Activated naive CD8-positive, alpha-beta T cell treated with anti-CD3 and anti-CD28 coated beads for 36 hours (primary cell): ENCODE data around the gene CDT1. TPM values are rescaled to one million over a fixed set of nuclear protein-coding genes. Genes with fewer than 3 reads are reported as not detected.
"Not testable (repeated sequence)": the region's sequence is repeated elsewhere in the genome, so short reads cannot be mapped to it uniquely, and the experiment has no call there.

ENCODE experiments used
- DNase-seq: peaks from one replicate; pipeline ENCODE4 v3.0.0; 2021
- H3K27ac Mint-ChIP-seq: one replicate; pipeline ENCODE4 v1.8.0; 2022; ENCODE audit warnings: mild to moderate bottlenecking, moderate library complexity, mixed read lengths
- H3K27me3 Mint-ChIP-seq: one replicate; pipeline ENCODE4 v1.8.0; 2022; ENCODE audit warnings: mild to moderate bottlenecking, mixed read lengths
- H3K36me3 Mint-ChIP-seq: one replicate; pipeline ENCODE4 v1.8.0; 2021; ENCODE audit warnings: mild to moderate bottlenecking, mixed read lengths
- H3K4me1 Mint-ChIP-seq: one replicate; pipeline ENCODE4 v1.8.0; 2021; ENCODE audit warnings: mixed read lengths
- H3K4me3 Mint-ChIP-seq: one replicate; pipeline ENCODE4 v1.8.0; 2022; ENCODE audit warnings: mild to moderate bottlenecking, moderate library complexity, mixed read lengths
- H3K9me3 Mint-ChIP-seq: one replicate; pipeline ENCODE4 v1.8.0; 2022; ENCODE audit warnings: mixed read lengths
- total RNA-seq, 2 experiments: library from RNA; stranded (reverse); gene quantifications; one replicate each; pipeline ENCODE4 v1.2.3, GENCODE V29; 2021

CDT1 gene
- total RNA-seq, 2 experiments from 2014 or later, result 156 to 158 TPM

DNA sequence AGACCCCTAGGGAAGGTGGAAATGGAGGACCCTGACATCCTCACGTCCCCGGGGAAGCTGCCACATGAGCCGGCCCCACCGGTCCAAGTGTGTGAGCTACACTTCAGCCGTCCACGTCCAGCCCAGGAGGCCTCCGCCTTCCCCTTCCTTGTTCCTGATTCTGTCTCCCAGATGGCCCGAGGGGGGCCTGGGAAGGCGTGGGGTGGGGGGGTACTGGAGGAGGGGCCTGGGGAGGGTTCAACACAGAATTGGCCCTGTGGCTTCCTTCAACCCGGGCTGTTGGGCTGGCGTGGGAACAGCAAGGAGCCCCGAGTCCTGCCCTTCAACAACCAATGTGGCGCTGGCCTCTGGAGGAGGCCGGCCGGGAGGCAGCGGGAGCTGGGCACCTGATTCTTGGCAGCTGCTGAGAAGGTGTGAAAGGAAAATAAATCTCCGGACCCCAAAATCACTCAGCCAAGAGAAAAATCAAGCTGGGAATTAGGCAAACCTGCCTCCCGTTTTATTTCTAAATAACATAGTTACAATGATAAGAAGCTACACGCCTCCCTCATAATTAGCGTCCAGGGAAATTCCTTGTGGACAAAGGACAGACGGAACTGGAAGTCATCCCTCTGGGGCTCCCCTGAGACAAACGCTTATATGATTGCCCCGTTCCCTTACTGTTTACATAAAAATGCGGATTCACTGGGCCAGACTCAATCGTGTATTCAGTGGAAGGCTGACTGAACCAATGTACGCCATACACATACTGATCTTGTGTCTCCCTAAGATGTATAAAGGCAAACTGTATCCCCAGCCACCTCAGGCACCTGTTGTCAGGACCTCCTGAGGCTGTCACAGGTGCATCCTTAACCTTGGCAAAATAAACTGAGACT, 9.9 kb downstream of the CDT1 start:
- Mint-ChIP-seq H3K4me3 (peak overlapping the region; percentile 43), H3K9me3 (no peaks in the 10 kb centered on the region), H3K27ac (peak overlapping the region; percentile 8)

DNA sequence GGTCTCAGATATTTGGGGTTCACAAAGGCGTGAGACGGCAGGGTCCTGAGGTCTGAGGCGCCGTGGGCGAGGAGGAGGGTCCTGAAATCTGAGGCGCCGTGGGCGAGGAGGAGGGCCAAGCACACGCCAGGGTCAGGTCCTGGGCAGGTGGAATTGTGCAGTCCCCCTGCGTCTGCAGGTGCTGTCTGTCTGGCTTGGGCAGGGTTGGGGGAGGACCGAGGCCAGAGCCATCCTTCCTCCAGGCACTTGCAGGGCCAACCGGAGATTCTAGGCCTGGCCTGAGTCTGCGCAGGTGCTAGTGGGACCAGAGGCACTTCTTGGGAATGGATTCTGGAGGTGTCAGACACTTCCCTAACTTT, 10.5 kb downstream of the CDT1 start:
- H3K36me3 Mint-ChIP-seq, result peaks cover 15% of the 10 kb centered on the region
- no peak for DNase-seq
- H3K9me3 Mint-ChIP-seq, result no peaks in the 10 kb centered on the region
- peak overlapping the region; percentile 8 for H3K27ac Mint-ChIP-seq
- H3K4me1 Mint-ChIP-seq, result peaks cover 14% of the 10 kb centered on the region
- H3K27me3 Mint-ChIP-seq, result no peaks in the 10 kb centered on the region
- H3K4me3 Mint-ChIP-seq, result peak overlapping the region; percentile 43

More for the DNA sequence above, 9.9 kb downstream of the CDT1 start:
- Mint-ChIP-seq H3K36me3 (peaks cover 20% of the 10 kb centered on the region), H3K27me3 (no peaks in the 10 kb centered on the region), H3K4me1 (peaks cover 19% of the 10 kb centered on the region)
- DNase-seq, result no peak

DNA sequence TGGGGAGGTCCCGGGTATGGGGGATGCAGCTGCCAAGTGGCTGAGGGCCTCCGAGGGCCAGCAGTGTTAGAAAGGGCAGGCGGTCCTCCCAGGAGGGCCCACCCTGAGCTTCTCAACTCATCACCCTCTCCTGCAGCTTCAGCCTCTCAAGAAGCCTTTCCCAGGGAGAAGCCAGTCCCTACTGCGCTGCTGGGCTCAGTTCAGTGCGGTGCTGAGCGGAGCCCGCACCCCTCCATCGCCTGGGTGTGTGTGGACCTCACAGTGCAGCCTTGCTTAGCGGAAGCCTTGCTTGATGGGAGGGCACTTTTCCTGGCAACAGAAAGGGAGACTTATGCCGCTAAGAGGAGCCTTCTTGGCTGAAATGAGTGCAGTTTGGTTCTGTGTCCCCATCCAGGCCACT, 11.6 kb downstream of the CDT1 start:
- Mint-ChIP-seq H3K27ac (no peak overlapping the region), H3K36me3 (peaks cover 8% of the 10 kb centered on the region), H3K27me3 (no peaks in the 10 kb centered on the region), H3K4me1 (peaks cover 6% of the 10 kb centered on the region), H3K4me3 (no peak overlapping the region), H3K9me3 (no peaks in the 10 kb centered on the region)
- DNase-seq, result no peak

DNA sequence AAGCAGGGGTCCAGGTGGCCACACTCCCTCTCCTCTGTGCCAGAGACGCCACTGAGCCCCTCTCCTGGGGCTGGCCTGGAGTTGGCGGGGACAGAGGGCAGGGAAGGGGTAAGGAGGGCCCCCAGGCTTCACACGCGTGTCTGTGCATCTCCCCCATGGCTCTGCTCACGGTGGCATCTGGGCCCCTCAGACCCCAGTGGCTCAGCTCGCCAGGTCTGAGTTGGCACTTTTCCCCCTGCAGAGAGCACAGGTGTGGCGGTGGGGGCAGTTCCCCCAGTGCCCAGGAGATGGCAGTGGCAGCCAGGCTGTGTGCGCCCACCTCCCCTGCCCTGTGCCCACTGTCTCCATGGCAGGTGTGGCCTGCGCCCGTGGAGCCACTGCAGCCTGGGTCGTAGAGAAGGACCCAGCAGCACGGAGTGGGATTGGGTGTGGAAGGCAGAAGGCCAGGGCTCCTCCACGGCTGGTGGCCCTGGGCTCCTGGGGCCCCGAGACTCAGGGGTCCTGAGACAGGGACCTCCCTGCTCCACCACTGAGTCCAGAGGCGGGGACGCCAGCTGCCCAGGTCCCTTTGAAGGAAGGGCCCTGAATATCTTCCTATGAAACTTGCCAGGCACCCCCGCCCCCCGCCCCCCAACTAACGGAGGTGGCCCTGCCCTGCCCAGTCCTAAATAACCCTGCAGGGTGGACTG, 12.5 kb downstream of the CDT1 start:
- peak; percentile 73 for DNase-seq
- Mint-ChIP-seq H3K9me3 (no peaks in the 10 kb centered on the region), H3K4me1 (peaks cover 4% of the 10 kb centered on the region)

DNA sequence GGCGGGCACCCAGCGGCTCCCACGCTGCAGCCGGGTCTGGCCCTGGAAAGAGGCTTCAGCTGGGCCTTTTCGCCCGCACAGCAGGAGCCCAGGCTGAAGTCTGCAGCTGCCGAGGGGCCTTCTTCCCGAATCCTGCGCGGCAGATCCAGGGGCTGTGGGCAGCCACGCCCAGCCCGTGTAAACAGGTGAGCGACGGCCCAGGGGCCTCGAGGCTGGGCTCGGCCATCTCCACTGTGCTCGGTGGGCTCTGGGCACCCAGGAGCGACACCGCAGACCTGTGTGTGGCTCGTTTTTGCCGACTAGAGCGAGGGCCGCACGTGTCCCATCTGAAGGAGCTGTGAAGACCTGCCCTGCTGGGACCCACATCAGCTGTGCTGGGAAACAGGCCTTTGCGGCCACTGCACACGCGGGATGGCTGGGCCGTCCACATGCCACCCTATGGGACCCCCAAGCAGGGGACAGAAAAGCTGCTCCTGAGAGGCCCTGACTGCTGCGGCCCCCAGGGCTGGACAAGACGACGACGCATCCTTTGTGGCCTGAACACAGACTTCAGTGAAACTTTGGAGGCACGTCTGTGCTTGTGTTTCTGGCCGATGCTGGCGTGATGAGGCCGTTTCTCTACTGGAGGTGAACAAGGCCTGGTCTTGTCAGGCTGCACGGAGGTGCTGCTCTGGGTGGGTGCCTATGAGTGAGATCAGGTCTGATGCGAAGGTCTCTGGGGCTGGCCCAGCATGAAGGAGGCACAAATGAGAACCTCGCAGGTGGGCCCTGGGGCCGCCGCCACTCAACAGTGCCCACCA, 13.3 kb downstream of the CDT1 start:
- Mint-ChIP-seq H3K9me3 (no peaks in the 10 kb centered on the region), H3K4me3 (no peak overlapping the region), H3K36me3 (no peaks in the 10 kb centered on the region), H3K27ac (no peak overlapping the region), H3K27me3 (no peaks in the 10 kb centered on the region), H3K4me1 (peaks cover 4% of the 10 kb centered on the region)
- no peak for DNase-seq

More for the DNA sequence above, 12.5 kb downstream of the CDT1 start:
- no peaks in the 10 kb centered on the region for H3K27me3 Mint-ChIP-seq
- H3K36me3 Mint-ChIP-seq, result peaks cover under 1% of the 10 kb centered on the region
- H3K27ac Mint-ChIP-seq, result no peak overlapping the region
- no peak overlapping the region for H3K4me3 Mint-ChIP-seq

DNA sequence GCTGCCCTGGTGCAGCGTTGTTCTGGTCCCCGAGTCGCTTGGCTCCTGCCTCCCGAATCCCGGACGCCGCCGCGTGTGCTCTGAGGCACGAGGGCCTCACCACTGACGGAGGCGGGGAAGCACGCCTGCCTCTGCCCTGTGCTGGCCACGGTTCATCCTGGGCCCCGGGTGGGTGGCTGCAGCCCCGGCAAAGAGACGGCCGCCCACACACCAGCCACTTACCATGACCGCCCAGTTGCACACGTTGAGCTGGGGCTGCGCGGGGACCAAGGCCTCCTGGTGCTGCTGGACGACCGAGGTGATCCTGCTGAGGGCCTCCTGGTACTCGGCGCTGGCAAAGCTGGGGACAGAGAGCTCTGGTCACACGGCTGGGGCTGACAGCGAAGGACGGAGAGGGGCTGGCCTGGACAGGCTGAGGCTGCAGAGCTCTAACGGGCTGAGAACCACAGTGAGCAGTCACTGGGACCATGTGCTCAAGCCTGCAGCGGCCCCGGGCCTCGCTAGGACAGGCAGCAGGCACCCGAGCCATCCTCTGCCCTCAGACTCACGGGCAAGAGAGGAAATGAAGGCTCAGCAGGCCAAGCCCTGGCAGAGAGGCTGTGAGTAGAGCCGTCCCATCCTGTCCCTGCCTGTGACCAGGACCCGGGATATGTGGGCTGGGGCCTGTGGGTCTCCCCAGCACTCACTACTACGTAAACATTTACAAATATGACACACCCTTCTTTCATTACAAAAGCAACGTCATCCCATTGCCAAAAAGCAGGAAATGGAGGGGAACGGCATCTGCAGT, 14.4 kb downstream of the CDT1 start:
- Mint-ChIP-seq H3K4me3 (no peak overlapping the region), H3K27ac (no peak overlapping the region), H3K9me3 (no peaks in the 10 kb centered on the region), H3K27me3 (no peaks in the 10 kb centered on the region), H3K4me1 (no peaks in the 10 kb centered on the region), H3K36me3 (no peaks in the 10 kb centered on the region)
- no peak for DNase-seq

DNA sequence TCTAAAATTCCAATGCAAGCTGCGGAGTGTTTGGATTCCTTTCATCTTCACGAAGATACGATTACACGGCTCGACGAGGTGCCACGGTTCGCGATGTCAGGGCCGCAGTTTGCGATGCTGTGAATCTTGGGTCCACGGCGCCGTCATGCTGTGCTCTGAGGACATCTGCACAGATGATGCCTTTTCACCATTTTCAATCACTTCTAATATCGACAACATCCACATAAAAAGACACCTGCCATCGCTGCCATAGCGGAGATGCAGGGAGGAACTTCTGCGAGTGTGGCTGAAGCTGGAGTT, 14.9 kb downstream of the CDT1 start:
- no peak for DNase-seq
- H3K27me3 Mint-ChIP-seq, result no peaks in the 10 kb centered on the region
- H3K4me1 Mint-ChIP-seq, result no peaks in the 10 kb centered on the region
- H3K4me3 Mint-ChIP-seq, result no peak overlapping the region
- no peak overlapping the region for H3K27ac Mint-ChIP-seq
- H3K9me3 Mint-ChIP-seq, result no peaks in the 10 kb centered on the region
- H3K36me3 Mint-ChIP-seq, result no peaks in the 10 kb centered on the region

DNA sequence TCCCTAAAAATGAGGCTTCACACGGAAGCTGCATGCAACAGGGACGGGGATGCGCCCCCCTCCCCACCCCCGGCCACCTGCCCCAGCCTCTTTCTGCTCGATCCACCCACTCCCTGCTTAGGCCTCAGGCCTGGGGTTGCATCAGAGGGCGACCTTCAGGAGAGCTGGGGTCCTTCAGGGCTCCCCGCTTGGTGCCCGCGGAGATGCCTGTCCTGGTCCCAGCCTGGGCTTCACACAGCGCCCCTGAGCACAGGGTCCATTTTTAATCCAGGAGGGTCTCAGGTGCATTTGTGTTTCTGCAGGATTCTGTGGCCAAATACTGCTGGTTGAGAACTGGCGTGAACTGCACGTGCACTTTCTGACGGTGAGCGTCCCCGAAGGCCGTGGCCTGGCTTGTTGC, 15.5 kb downstream of the CDT1 start:
- no peak for DNase-seq
- H3K4me3 Mint-ChIP-seq, result no peak overlapping the region
- no peaks in the 10 kb centered on the region for H3K4me1 Mint-ChIP-seq
- H3K27ac Mint-ChIP-seq, result no peak overlapping the region
- no peaks in the 10 kb centered on the region for H3K27me3 Mint-ChIP-seq
- H3K36me3 Mint-ChIP-seq, result no peaks in the 10 kb centered on the region
- no peaks in the 10 kb centered on the region for H3K9me3 Mint-ChIP-seq

DNA sequence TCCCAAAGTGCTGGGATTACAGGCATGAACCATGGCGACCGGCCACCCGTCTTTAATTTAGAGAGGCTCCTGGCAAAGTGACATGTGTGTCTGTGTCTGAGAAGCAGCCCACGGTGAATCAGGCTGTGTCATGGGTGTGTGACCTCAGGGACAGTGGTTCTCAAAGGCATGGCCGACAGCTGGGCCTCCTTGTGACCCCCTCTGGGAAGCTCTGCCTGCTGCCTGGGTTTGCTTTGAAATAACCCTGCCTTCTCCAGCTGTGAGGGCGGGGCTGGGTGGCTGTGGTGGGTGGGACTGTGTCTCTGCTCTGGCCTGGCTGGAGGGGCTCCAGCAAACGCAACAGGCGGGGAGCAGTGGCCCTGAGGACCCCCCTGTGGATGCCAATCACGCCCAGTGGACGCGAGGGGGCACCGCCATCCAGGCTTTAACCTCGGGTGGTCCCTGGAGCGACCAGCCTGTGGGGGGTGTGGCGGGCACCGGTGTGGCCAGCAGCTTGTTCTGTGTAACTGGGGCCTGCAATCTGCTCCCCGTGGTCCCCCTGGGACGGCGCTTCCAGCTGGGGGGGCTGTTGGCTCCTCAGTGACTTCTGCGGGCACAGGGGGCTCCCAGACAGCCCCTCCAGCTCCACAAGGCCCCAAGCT, 16.9 kb downstream of the CDT1 start:
- no peak overlapping the region for H3K4me3 Mint-ChIP-seq
- no peaks in the 10 kb centered on the region for H3K4me1 Mint-ChIP-seq
- no peaks in the 10 kb centered on the region for H3K36me3 Mint-ChIP-seq
- no peaks in the 10 kb centered on the region for H3K27me3 Mint-ChIP-seq
- no peak overlapping the region for H3K27ac Mint-ChIP-seq
- no peak for DNase-seq
- H3K9me3 Mint-ChIP-seq, result no peaks in the 10 kb centered on the region

DNA sequence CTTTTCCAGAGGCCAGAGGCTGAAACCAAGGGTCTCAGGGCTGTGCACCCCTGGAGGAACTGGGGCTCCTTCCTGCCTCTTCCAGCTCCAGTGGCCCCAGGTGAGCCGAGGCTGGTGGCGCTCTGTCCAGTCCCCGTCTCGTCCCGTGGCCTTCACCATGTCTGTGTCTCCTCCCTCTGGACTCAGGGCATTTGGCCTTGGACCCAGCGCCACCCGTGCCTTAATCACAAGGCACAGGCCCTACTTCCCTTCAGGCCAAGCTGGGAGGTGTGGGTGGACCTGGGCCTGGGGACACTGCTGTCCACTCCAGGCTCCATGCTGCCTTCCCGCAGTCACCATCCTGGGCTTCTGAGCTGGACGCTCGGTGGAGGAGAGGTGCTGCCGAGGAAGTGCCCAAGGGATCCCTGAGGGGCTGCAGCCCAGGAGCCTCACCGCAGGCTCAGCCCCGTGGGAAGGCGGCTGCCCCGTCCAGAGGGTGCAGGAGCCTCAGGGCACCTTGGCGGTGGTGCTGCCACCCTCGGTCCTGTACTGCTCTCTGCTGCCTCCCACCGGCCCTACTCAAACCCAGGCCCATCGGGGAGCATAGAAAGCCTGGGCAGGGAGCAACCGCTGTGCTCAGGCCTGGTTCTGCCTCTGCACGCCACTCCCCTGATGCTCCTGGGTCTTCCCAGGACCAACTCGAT, 17.7 kb downstream of the CDT1 start:
- Mint-ChIP-seq H3K36me3 (no peaks in the 10 kb centered on the region), H3K4me1 (no peaks in the 10 kb centered on the region), H3K9me3 (no peaks in the 10 kb centered on the region), H3K27ac (no peak overlapping the region), H3K4me3 (no peak overlapping the region), H3K27me3 (no peaks in the 10 kb centered on the region)
- DNase-seq, result no peak

DNA sequence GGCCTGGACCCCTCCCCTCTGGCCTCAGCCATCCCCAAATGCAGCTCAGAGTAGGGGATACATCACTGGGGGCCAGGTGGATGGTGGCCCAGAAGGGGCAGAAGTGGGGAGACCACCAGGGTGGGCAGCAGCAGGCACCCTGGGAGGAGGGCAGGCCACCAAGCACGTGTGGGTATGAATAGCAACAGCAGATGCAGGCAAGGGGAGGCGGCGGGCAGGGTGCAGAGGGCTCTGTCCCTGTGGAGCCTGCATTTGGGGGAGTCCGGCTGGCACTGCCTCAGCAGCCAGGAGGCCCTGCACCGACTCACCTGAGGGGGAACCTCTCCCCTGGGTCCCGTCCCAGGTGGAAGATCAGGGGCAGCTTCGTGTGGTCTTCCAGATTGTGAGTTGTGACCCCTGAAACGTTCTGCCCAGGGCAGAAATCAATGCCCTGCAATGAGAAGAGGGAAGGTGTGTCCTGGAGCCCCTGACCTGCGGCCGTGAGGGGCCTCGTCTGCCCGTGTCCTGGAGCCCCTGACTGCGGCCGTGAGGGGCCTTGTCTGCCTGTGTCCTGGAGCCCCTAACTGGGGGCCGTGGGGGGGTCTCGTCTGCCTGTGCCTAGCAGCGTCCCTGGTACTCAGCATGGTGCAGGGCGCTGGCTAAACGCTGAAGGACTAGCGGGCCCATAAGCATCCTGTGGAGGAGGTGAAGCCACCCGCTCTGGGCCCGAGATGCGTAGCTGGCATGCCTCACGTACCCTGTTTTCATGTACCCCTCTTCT, 18.9 kb downstream of the CDT1 start:
- no peak for DNase-seq
- no peaks in the 10 kb centered on the region for H3K27me3 Mint-ChIP-seq
- H3K4me3 Mint-ChIP-seq, result no peak overlapping the region
- no peaks in the 10 kb centered on the region for H3K4me1 Mint-ChIP-seq
- no peaks in the 10 kb centered on the region for H3K36me3 Mint-ChIP-seq
- H3K9me3 Mint-ChIP-seq, result no peaks in the 10 kb centered on the region
- no peak overlapping the region for H3K27ac Mint-ChIP-seq

DNA sequence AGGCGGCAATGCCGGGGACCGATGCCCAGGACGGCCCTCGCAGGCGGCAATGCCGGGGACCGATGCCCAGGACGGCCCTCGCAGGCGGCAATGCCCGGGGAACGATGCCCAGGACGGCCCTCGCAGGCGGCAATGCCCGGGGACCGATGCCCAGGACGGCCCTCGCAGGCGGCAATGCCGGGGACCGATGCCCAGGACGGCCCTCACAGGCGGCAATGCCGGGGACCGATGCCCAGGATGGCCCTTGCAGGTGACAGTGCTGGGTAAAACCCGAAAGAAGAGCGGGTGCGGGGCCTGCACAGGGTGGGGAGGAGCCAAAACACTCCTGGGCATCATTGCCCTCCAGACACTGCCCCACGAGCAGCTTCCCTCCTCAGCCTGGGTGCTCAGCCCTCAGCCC, 20.1 kb downstream of the CDT1 start:
- H3K27me3 Mint-ChIP-seq, H3K36me3 Mint-ChIP-seq, H3K4me1 Mint-ChIP-seq, H3K9me3 Mint-ChIP-seq, H3K27ac Mint-ChIP-seq, H3K4me3 Mint-ChIP-seq, DNase-seq: not testable (repeated sequence)

DNA sequence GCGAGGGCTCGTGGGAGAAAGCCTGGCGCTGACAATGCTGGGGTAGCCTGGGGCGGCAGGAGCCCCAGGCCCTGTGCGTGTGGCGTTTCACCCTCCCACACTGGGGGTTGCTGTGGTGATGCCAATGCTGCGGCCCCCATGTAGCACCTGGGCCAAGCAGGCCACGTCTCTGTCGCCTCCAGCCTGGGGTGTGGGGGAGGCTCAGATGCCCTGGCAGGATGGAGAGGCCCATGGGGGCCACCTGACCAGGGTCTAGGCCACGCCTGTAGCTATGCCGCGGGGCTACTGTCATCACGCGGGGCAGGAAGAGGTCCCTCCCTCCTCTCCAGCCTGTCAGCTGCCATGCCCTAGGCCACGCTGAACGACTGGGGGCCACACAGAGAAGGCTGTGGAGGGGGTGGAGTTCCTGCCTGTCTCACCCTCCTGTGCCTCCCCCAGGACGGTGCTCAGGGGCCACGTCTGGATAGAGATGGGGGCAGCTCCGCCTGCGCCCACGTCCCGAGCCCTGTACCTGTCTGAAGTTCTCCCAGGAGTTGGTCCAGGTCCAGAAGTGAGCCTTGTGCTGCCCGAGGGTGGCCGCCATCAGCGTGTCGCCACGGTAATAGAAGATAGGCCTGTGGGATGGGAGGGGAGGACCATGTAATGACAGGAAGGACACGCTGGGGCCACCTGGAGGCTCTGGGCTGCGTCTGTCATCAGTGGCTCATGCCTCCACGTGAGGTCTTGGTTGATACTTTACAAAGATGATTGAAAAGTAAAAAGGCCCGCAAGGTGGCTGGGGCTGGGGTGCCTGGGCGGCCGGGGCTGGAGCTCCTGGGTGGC, 20.9 kb downstream of the CDT1 start:
- H3K27me3 Mint-ChIP-seq, result no peaks in the 10 kb centered on the region
- H3K27ac Mint-ChIP-seq, result no peak overlapping the region
- DNase-seq, result no peak
- no peak overlapping the region for H3K4me3 Mint-ChIP-seq
- H3K36me3 Mint-ChIP-seq, result no peaks in the 10 kb centered on the region
- H3K4me1 Mint-ChIP-seq, result no peaks in the 10 kb centered on the region
- H3K9me3 Mint-ChIP-seq, result no peaks in the 10 kb centered on the region
